Neural crest cell (in vitro differentiated cells): ENCODE results near the gene ADAMTS19. TPM values are rescaled to one million over a fixed set of nuclear protein-coding genes. Genes with fewer than 3 reads are reported as not detected.

ENCODE experiments used
- DNase-seq: peaks from one replicate; pipeline ENCODE4 v3.0.0; 2021; ENCODE audit warnings: low read depth, mixed read lengths, low spot score
- H3K27ac Mint-ChIP-seq: one replicate; pipeline ENCODE4 v1.8.0; 2021; ENCODE audit warnings: mild to moderate bottlenecking, mixed read lengths; ENCODE audit not compliant: unreplicated experiment
- H3K27me3 Mint-ChIP-seq: 2 replicates; pipeline ENCODE4 v1.8.0; 2021; ENCODE audit warnings: low read depth, mild to moderate bottlenecking, mixed read lengths
- H3K36me3 Mint-ChIP-seq: 2 replicates; pipeline ENCODE4 v1.8.0; 2021; ENCODE audit warnings: low read depth, mild to moderate bottlenecking, mixed read lengths
- H3K4me1 Mint-ChIP-seq: 2 replicates; pipeline ENCODE4 v1.8.0; 2021; ENCODE audit warnings: mixed read lengths
- H3K4me3 Mint-ChIP-seq: one replicate; pipeline ENCODE4 v1.8.0; 2021; ENCODE audit warnings: mild to moderate bottlenecking, mixed read lengths
- H3K9me3 Mint-ChIP-seq: 2 replicates; pipeline ENCODE4 v1.8.0; 2021; ENCODE audit warnings: mixed read lengths
- CTCF ChIP-seq: fragments of 200-600 bp; sonication (generic); conservative IDR thresholded peaks from 2 replicates; pipeline ENCODE4 v1.5.0; 2021; ENCODE audit warnings: antibody characterized with exemption, mild to moderate bottlenecking
- total RNA-seq: library from RNA; stranded (reverse); gene quantifications from 2 replicates; pipeline ENCODE4 v1.2.1, GENCODE V29; 2021

ADAMTS19 gene
- total RNA-seq, 1 donor from 2014 or later: 3.1 TPM

GRCh38 chr5:129724647-129725046 is 264.5 kb downstream of the ADAMTS19 start:
- no peaks in the 10 kb centered on the region for H3K36me3 Mint-ChIP-seq
- H3K9me3 Mint-ChIP-seq: peaks cover 6% of the 10 kb centered on the region
- TF ChIP-seq CTCF: no peak
- no peaks in the 10 kb centered on the region for H3K4me1 Mint-ChIP-seq
- DNase-seq: no peak
- H3K27ac Mint-ChIP-seq: no peak overlapping the region
- H3K27me3 Mint-ChIP-seq: no peaks in the 10 kb centered on the region
- no peak overlapping the region for H3K4me3 Mint-ChIP-seq

- Mint-ChIP-seq H3K4me1 (no peaks in the 10 kb centered on the region), H3K36me3 (no peaks in the 10 kb centered on the region), H3K27me3 (no peaks in the 10 kb centered on the region), H3K27ac (no peak overlapping the region), H3K4me3 (no peak overlapping the region), H3K9me3 (no peaks in the 10 kb centered on the region)
- no peak for DNase-seq
- TF ChIP-seq CTCF: no peak
Measured at GRCh38 chr5:129739773-129740172, 279.7 kb downstream of the ADAMTS19 start.

GRCh38 chr5:129743541-129744187 is 283.6 kb downstream of the ADAMTS19 start:
- Mint-ChIP-seq H3K27ac (no peak overlapping the region), H3K4me1 (peaks cover 5% of the 10 kb centered on the region), H3K27me3 (no peaks in the 10 kb centered on the region), H3K36me3 (no peaks in the 10 kb centered on the region), H3K9me3 (no peaks in the 10 kb centered on the region), H3K4me3 (no peak overlapping the region)
- no peak for DNase-seq
- TF ChIP-seq CTCF: no peak

GRCh38 chr5:129745997-129746396 is 285.9 kb downstream of the ADAMTS19 start:
- no peaks in the 10 kb centered on the region for H3K36me3 Mint-ChIP-seq
- H3K27ac Mint-ChIP-seq: no peak overlapping the region
- H3K4me1 Mint-ChIP-seq: peaks cover 10% of the 10 kb centered on the region
- no peaks in the 10 kb centered on the region for H3K27me3 Mint-ChIP-seq
- no peaks in the 10 kb centered on the region for H3K9me3 Mint-ChIP-seq
- H3K4me3 Mint-ChIP-seq: no peak overlapping the region
- no peak for DNase-seq
- no peak for TF ChIP-seq CTCF

GRCh38 chr5:129746876-129747275 is 286.8 kb downstream of the ADAMTS19 start:
- Mint-ChIP-seq H3K27me3 (no peaks in the 10 kb centered on the region), H3K4me1 (peaks cover 10% of the 10 kb centered on the region), H3K9me3 (no peaks in the 10 kb centered on the region), H3K36me3 (no peaks in the 10 kb centered on the region), H3K4me3 (no peak overlapping the region), H3K27ac (no peak overlapping the region)
- DNase-seq: no peak
- TF ChIP-seq CTCF: no peak
